H9 (cell line): Measurements from ENCODE around the gene HLF. TPM values are rescaled to one million over a fixed set of nuclear protein-coding genes. Genes with fewer than 3 reads are reported as not detected.

ENCODE experiments used
- DNase-seq: peaks from one replicate; pipeline ENCODE4 v3.0.0-alpha.2; 2017
- H2AFZ ChIP-seq: one replicate; pipeline ENCODE4 v1.6.1; 2013; ENCODE audit warnings: mild to moderate bottlenecking, low read length, control low read depth, moderate library complexity
- H2AK5ac ChIP-seq: 2 replicates; pipeline ENCODE4 v1.6.1; 2013; ENCODE audit warnings: low read length, control low read depth, mixed read lengths; ENCODE audit not compliant: insufficient read length
- H2BK120ac ChIP-seq: one replicate; pipeline ENCODE4 v1.6.1; 2013; ENCODE audit warnings: low read depth, mild to moderate bottlenecking, low read length, control low read depth, inconsistent platforms; ENCODE audit not compliant: poor library complexity, severe bottlenecking
- H2BK12ac ChIP-seq: 2 replicates; pipeline ENCODE4 v1.6.1; 2013; ENCODE audit warnings: low read length, control low read depth, mixed read lengths, low read depth; ENCODE audit not compliant: insufficient read length
- H2BK15ac ChIP-seq: 2 replicates; pipeline ENCODE4 v1.6.1; 2013; ENCODE audit warnings: low read depth, low read length, control low read depth
- H2BK20ac ChIP-seq: one replicate; pipeline ENCODE4 v1.6.1; 2013; ENCODE audit warnings: low read depth, mild to moderate bottlenecking, low read length, control low read depth, inconsistent platforms; ENCODE audit not compliant: poor library complexity, severe bottlenecking
- H2BK5ac ChIP-seq: 2 replicates; pipeline ENCODE4 v1.6.1; 2013; ENCODE audit warnings: low read length, control low read depth, mixed read lengths; ENCODE audit not compliant: insufficient read length
- H3K14ac ChIP-seq: 2 replicates; pipeline ENCODE4 v1.6.1; 2013; ENCODE audit warnings: low read length, control low read depth; ENCODE audit not compliant: insufficient read depth
- H3K18ac ChIP-seq: 2 replicates; pipeline ENCODE4 v1.6.1; 2013; ENCODE audit warnings: low read depth, mild to moderate bottlenecking, mixed read lengths, low read length, control low read depth; ENCODE audit not compliant: insufficient read length
- H3K23ac ChIP-seq: 2 replicates; pipeline ENCODE4 v1.6.1; 2013; ENCODE audit warnings: low read length, control low read depth, mixed read lengths, low read depth; ENCODE audit not compliant: insufficient read length
- H3K23me2 ChIP-seq: 2 replicates; pipeline ENCODE4 v1.6.1; 2013; ENCODE audit warnings: low read depth, mild to moderate bottlenecking, mixed read lengths, low read length, control low read depth; ENCODE audit not compliant: insufficient read length, poor library complexity, severe bottlenecking
- H3K27ac ChIP-seq: 2 replicates; pipeline ENCODE4 v1.5.1; 2013; ENCODE audit warnings: low read length, control low read depth, mixed read lengths, low read depth; ENCODE audit not compliant: insufficient read length
- H3K27me3 ChIP-seq: 2 replicates; pipeline ENCODE4 v1.6.1; 2013; ENCODE audit warnings: low read length, control low read depth, inconsistent platforms; ENCODE audit not compliant: insufficient read depth
- H3K4ac ChIP-seq: 2 replicates; pipeline ENCODE4 v1.6.1; 2013; ENCODE audit warnings: low read depth, mild to moderate bottlenecking, control low read depth, inconsistent platforms, low read length, moderate library complexity
- H3K4me1 ChIP-seq: 2 replicates; pipeline ENCODE4 v1.6.1; 2013; ENCODE audit warnings: low read length, control low read depth, inconsistent platforms; ENCODE audit not compliant: insufficient read depth
- H3K4me2 ChIP-seq: 2 replicates; pipeline ENCODE4 v1.6.1; 2013; ENCODE audit warnings: low read length, control low read depth, mixed read lengths; ENCODE audit not compliant: insufficient read length, insufficient read depth
- H3K56ac ChIP-seq: 2 replicates; pipeline ENCODE4 v1.6.1; 2013; ENCODE audit warnings: low read depth, mild to moderate bottlenecking, mixed read lengths, low read length, control low read depth; ENCODE audit not compliant: insufficient read length
- H3K79me1 ChIP-seq: 2 replicates; pipeline ENCODE4 v1.6.1; 2013; ENCODE audit warnings: low read depth, mild to moderate bottlenecking, moderate library complexity, low read length, control low read depth, inconsistent platforms; ENCODE audit not compliant: insufficient read depth, poor library complexity, severe bottlenecking
- H3K79me2 ChIP-seq: 2 replicates; pipeline ENCODE4 v1.6.1; 2013; ENCODE audit warnings: low read length, control low read depth, inconsistent platforms; ENCODE audit not compliant: insufficient read depth
- H3K9ac ChIP-seq: 2 replicates; pipeline ENCODE4 v1.6.1; 2013; ENCODE audit warnings: low read length, control low read depth, mixed read lengths; ENCODE audit not compliant: insufficient read length; ENCODE audit errors: extremely low read depth
- H3K9me3 ChIP-seq: one replicate; pipeline ENCODE4 v1.6.1; 2013; ENCODE audit warnings: low read depth, low read length, inconsistent platforms; ENCODE audit not compliant: control insufficient read depth
- H3T11ph ChIP-seq: one replicate; pipeline ENCODE4 v1.6.1; 2013; ENCODE audit warnings: mild to moderate bottlenecking, low read length, control low read depth, inconsistent platforms
- H4K20me1 ChIP-seq: one replicate; pipeline ENCODE4 v1.6.1; 2013; ENCODE audit not compliant: control insufficient read depth, insufficient read length, insufficient read depth
- H4K5ac ChIP-seq: 2 replicates; pipeline ENCODE4 v1.6.1; 2013; ENCODE audit warnings: low read depth, mild to moderate bottlenecking, mixed read lengths, low read length, control low read depth; ENCODE audit not compliant: insufficient read length
- H4K8ac ChIP-seq: replicated peaks from 2 replicates; pipeline ENCODE4 v1.6.1; 2013; ENCODE audit warnings: low read length, control low read depth, mixed read lengths, low read depth; ENCODE audit not compliant: insufficient read length
- H4K91ac ChIP-seq: 2 replicates; pipeline ENCODE4 v1.6.1; 2013; ENCODE audit warnings: low read depth, mild to moderate bottlenecking, moderate library complexity, mixed read lengths, low read length, control low read depth; ENCODE audit not compliant: insufficient read length
- H3K27ac Mint-ChIP-seq, 3 experiments: 2 replicates in 2 of 3; 3 replicates in 1 of 3; pipeline ENCODE4 v1.8.0; 2020 to 2021; ENCODE audit warnings: mixed read lengths in 3 of 3, mild to moderate bottlenecking in 1 of 3, moderate library complexity in 1 of 3
- H3K27me3 Mint-ChIP-seq: 2 replicates; pipeline ENCODE4 v1.8.0; 2021; ENCODE audit warnings: low read depth, mild to moderate bottlenecking, moderate library complexity, mixed read lengths
- H3K36me3 Mint-ChIP-seq, 3 experiments: 2 replicates in 2 of 3; 3 replicates in 1 of 3; pipeline ENCODE4 v1.8.0; 2020 to 2021; ENCODE audit warnings: low read depth in 3 of 3, mixed read lengths in 3 of 3; ENCODE audit not compliant: insufficient read depth in 1 of 3
- H3K4me1 Mint-ChIP-seq, 2 experiments: 2 replicates each; pipeline ENCODE4 v1.8.0; 2020; ENCODE audit warnings: mixed read lengths in 2 of 2
- H3K4me3 Mint-ChIP-seq, 2 experiments: 2 replicates in 1 of 2; 3 replicates in 1 of 2; pipeline ENCODE4 v1.8.0; 2020 to 2021; ENCODE audit warnings: mild to moderate bottlenecking in 2 of 2, mixed read lengths in 2 of 2, moderate library complexity in 1 of 2
- H3K9me3 Mint-ChIP-seq, 2 experiments: 2 replicates in 1 of 2; 3 replicates in 1 of 2; pipeline ENCODE4 v1.8.0; 2020; ENCODE audit warnings: mild to moderate bottlenecking in 2 of 2, mixed read lengths in 2 of 2, moderate library complexity in 1 of 2
- WGBS: extraction: QIAGEN DNeasy Blood & Tissue Kit; methylation state at CpG from one replicate; pipeline ENCODE4 v1.1.7; 2013; ENCODE audit warnings: missing lambda C conversion rate, low lambda C conversion rate, mixed read lengths; ENCODE audit not compliant: insufficient read length; ENCODE audit errors: extremely low coverage; 5-methylcytosine and 5-hydroxymethylcytosine counted together
- total RNA-seq: library from RNA; stranded (reverse); gene quantifications from 2 replicates; pipeline ENCODE4 v1.2.1, GENCODE V29; 2021
- TF ChIP-seq, protein P1 (sequence below): fragments of 200-600 bp; sonication (generic); conservative IDR thresholded peaks from 3 replicates; pipeline ENCODE4 v1.8.0; 2021; ENCODE audit warnings: antibody characterized with exemption, mild to moderate bottlenecking

Gene HLF
- total RNA-seq, 1 experiment from 2014 or later, result 0.17 TPM

DNA sequence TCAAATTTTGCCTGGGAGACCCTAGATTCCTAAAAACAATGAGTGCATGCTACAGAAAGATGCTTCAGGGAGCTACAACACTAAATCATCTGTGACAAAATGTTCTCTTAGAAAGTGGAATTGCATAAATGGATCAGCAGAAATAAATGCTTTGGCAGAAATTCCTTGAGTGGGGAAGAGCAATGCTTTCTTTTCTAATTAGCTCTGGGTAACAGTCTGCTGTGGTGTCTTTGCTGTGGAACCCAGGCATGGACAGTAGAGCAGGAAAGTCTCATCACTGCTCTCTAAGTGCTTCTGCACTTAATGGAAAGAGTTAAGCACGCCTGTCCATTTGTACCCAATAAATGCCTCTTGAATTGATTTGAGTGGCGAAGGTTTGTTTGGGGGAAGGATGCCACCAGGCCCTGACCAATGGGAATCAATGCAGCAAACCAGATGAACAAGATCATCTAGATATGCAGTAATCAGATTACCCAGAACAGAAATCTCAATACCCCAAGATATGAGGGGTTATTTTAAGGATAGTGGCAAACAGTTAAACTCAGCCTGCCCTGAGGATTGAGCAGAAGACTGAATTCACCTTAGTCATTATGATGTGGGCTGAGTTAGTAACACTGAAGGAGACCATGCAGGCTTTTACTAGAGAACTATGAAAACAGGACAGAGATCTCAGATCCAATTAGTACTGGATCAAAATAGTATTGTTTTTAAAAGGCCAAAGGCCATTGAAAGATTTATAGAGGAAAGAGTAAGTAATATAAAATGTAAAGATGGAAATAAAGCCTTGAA, 13.6 kb downstream of the HLF start:
- no peak overlapping the region for H2BK5ac ChIP-seq
- no peak overlapping the region for H2AK5ac ChIP-seq
- no peak for DNase-seq
- no peak overlapping the region for H3K9ac ChIP-seq
- no peak overlapping the region for H3T11ph ChIP-seq
- H2BK12ac ChIP-seq, result no peak overlapping the region
- H4K20me1 ChIP-seq, result no peaks in the 10 kb centered on the region
- no peak overlapping the region for H3K23ac ChIP-seq
- no peaks in the 10 kb centered on the region for H3K27me3 ChIP-seq
- no peak overlapping the region for H4K91ac ChIP-seq
- no peak overlapping the region for H3K4me2 ChIP-seq
- H3K27ac ChIP-seq, result no peak overlapping the region
- H3K36me3 Mint-ChIP-seq, result no peaks in the 10 kb centered on the region
- H3K79me2 ChIP-seq, result no peaks in the 10 kb centered on the region
- H3K9me3 Mint-ChIP-seq, result no peaks in the 10 kb centered on the region
- TF ChIP-seq, protein P1, sequence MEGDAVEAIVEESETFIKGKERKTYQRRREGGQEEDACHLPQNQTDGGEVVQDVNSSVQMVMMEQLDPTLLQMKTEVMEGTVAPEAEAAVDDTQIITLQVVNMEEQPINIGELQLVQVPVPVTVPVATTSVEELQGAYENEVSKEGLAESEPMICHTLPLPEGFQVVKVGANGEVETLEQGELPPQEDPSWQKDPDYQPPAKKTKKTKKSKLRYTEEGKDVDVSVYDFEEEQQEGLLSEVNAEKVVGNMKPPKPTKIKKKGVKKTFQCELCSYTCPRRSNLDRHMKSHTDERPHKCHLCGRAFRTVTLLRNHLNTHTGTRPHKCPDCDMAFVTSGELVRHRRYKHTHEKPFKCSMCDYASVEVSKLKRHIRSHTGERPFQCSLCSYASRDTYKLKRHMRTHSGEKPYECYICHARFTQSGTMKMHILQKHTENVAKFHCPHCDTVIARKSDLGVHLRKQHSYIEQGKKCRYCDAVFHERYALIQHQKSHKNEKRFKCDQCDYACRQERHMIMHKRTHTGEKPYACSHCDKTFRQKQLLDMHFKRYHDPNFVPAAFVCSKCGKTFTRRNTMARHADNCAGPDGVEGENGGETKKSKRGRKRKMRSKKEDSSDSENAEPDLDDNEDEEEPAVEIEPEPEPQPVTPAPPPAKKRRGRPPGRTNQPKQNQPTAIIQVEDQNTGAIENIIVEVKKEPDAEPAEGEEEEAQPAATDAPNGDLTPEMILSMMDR, result no peak
- no peaks in the 10 kb centered on the region for H3K9me3 ChIP-seq
- no peak overlapping the region for H4K5ac ChIP-seq
- H3K18ac ChIP-seq, result no peak overlapping the region
- no peak overlapping the region for H3K4me3 Mint-ChIP-seq
- H3K27me3 Mint-ChIP-seq, result no peaks in the 10 kb centered on the region
- no peaks in the 10 kb centered on the region for H3K4me1 Mint-ChIP-seq
- no peaks in the 10 kb centered on the region for H3K23me2 ChIP-seq
- WGBS, result no CpG with 5 or more reads among the region's 2 CpGs
- no peak overlapping the region for H3K4ac ChIP-seq
- H3K79me1 ChIP-seq, result no peaks in the 10 kb centered on the region
- no peak overlapping the region for H4K8ac ChIP-seq
- no peak overlapping the region for H3K27ac Mint-ChIP-seq
- H2BK15ac ChIP-seq, result no peak overlapping the region
- no peak overlapping the region for H3K56ac ChIP-seq
- H3K4me1 ChIP-seq, result no peaks in the 10 kb centered on the region
- no peak overlapping the region for H2BK20ac ChIP-seq
- H3K14ac ChIP-seq, result no peak overlapping the region
- H2BK120ac ChIP-seq, result no peak overlapping the region
- H2AFZ ChIP-seq, result no peak overlapping the region
